Measurements from ENCODE around the gene DPH5. TPM values are rescaled to one million over a fixed set of nuclear protein-coding genes. Genes with fewer than 3 reads are reported as not detected.
"Not testable (repeated sequence)": the region's sequence is repeated elsewhere in the genome, so short reads cannot be mapped to it uniquely, and the experiment has no call there.

Gene DPH5
- polyA plus RNA-seq, 1 donor = 39.0 TPM

GRCh38 chr1:101033017-101033416, 7.4 kb upstream of the DPH5 start:
- no peak for DNase-seq
- Histone ChIP-seq H3K27ac (ENCODE audit: low read length) (no peak overlapping the region), H3K9me3 (ENCODE audit: control insufficient read depth, low read depth, low read length) (no peaks in the 10 kb centered on the region), H3K36me3 (ENCODE audit: control insufficient read depth, insufficient read depth, low read length) (no peaks in the 10 kb centered on the region), H3K4me1 (ENCODE audit: control insufficient read depth, insufficient read depth, low read length) (no peaks in the 10 kb centered on the region), H3K4me3 (ENCODE audit: low read length) (no peak overlapping the region), H3K27me3 (ENCODE audit: control insufficient read depth, insufficient read depth, low read length) (no peaks in the 10 kb centered on the region)
- WGBS (ENCODE audit: insufficient coverage, low lambda C conversion rate) = 100% methylated on average over 2 of the region's 2 CpGs

- H3K4me3 ChIP-seq (ENCODE audit: low read length); H3K36me3 ChIP-seq (ENCODE audit: control insufficient read depth, insufficient read depth, low read length); H3K9me3 ChIP-seq (ENCODE audit: control insufficient read depth, low read depth, low read length); H3K27ac ChIP-seq (ENCODE audit: low read length); DNase-seq; H3K4me1 ChIP-seq (ENCODE audit: control insufficient read depth, insufficient read depth, low read length); H3K27me3 ChIP-seq (ENCODE audit: control insufficient read depth, insufficient read depth, low read length): not testable (repeated sequence)
- no CpG with 5 or more reads among the region's 2 CpGs for WGBS (ENCODE audit: insufficient coverage, low lambda C conversion rate)
Observed at GRCh38 chr1:101032129-101032528, 6.5 kb upstream of the DPH5 start.

GRCh38 chr1:101030881-101031280, 5.3 kb upstream of the DPH5 start:
- Histone ChIP-seq H3K9me3 (ENCODE audit: control insufficient read depth, low read depth, low read length) (no peaks in the 10 kb centered on the region), H3K36me3 (ENCODE audit: control insufficient read depth, insufficient read depth, low read length) (no peaks in the 10 kb centered on the region), H3K4me1 (ENCODE audit: control insufficient read depth, insufficient read depth, low read length) (no peaks in the 10 kb centered on the region), H3K4me3 (ENCODE audit: low read length) (no peak overlapping the region), H3K27me3 (ENCODE audit: control insufficient read depth, insufficient read depth, low read length) (no peaks in the 10 kb centered on the region), H3K27ac (ENCODE audit: low read length) (no peak overlapping the region)
- DNase-seq = no peak
- 100% methylated on average over 2 of the region's 4 CpGs for WGBS (ENCODE audit: insufficient coverage, low lambda C conversion rate)

GRCh38 chr1:101029184-101029583, 3.6 kb upstream of the DPH5 start:
- Histone ChIP-seq H3K4me1 (ENCODE audit: control insufficient read depth, insufficient read depth, low read length) (no peaks in the 10 kb centered on the region), H3K27me3 (ENCODE audit: control insufficient read depth, insufficient read depth, low read length) (no peaks in the 10 kb centered on the region), H3K4me3 (ENCODE audit: low read length) (no peak overlapping the region), H3K36me3 (ENCODE audit: control insufficient read depth, insufficient read depth, low read length) (no peaks in the 10 kb centered on the region), H3K27ac (ENCODE audit: low read length) (no peak overlapping the region), H3K9me3 (ENCODE audit: control insufficient read depth, low read depth, low read length) (no peaks in the 10 kb centered on the region)
- no CpG with 5 or more reads among the region's 1 CpG for WGBS (ENCODE audit: insufficient coverage, low lambda C conversion rate)
- DNase-seq = no peak

- no peaks in the 10 kb centered on the region for H3K9me3 ChIP-seq (ENCODE audit: control insufficient read depth, low read depth, low read length)
- H3K4me3 ChIP-seq (ENCODE audit: low read length) = no peak overlapping the region
- H3K27ac ChIP-seq (ENCODE audit: low read length) = no peak overlapping the region
- no peaks in the 10 kb centered on the region for H3K36me3 ChIP-seq (ENCODE audit: control insufficient read depth, insufficient read depth, low read length)
- no peak for DNase-seq
- no peaks in the 10 kb centered on the region for H3K4me1 ChIP-seq (ENCODE audit: control insufficient read depth, insufficient read depth, low read length)
- H3K27me3 ChIP-seq (ENCODE audit: control insufficient read depth, insufficient read depth, low read length) = no peaks in the 10 kb centered on the region
- 70% methylated on average over 2 of the region's 2 CpGs for WGBS (ENCODE audit: insufficient coverage, low lambda C conversion rate)
Observed at GRCh38 chr1:101028466-101028865, 2.9 kb upstream of the DPH5 start.

GRCh38 chr1:101027194-101027772, 1.7 kb upstream of the DPH5 start:
- Histone ChIP-seq H3K36me3 (ENCODE audit: control insufficient read depth, insufficient read depth, low read length) (no peaks in the 10 kb centered on the region), H3K4me1 (ENCODE audit: control insufficient read depth, insufficient read depth, low read length) (no peaks in the 10 kb centered on the region), H3K4me3 (ENCODE audit: low read length) (no peak overlapping the region), H3K9me3 (ENCODE audit: control insufficient read depth, low read depth, low read length) (no peaks in the 10 kb centered on the region), H3K27me3 (ENCODE audit: control insufficient read depth, insufficient read depth, low read length) (no peaks in the 10 kb centered on the region), H3K27ac (ENCODE audit: low read length) (no peak overlapping the region)
- 80% methylated on average over 2 of the region's 6 CpGs for WGBS (ENCODE audit: insufficient coverage, low lambda C conversion rate)
- DNase-seq = no peak

GRCh38 chr1:101026430-101026788, 825 bp upstream of the DPH5 start:
- no peak for DNase-seq
- H3K4me3 ChIP-seq (ENCODE audit: low read length) = peak overlapping the region; percentile 71
- no peaks in the 10 kb centered on the region for H3K4me1 ChIP-seq (ENCODE audit: control insufficient read depth, insufficient read depth, low read length)
- no peaks in the 10 kb centered on the region for H3K36me3 ChIP-seq (ENCODE audit: control insufficient read depth, insufficient read depth, low read length)
- no peaks in the 10 kb centered on the region for H3K9me3 ChIP-seq (ENCODE audit: control insufficient read depth, low read depth, low read length)
- WGBS (ENCODE audit: insufficient coverage, low lambda C conversion rate) = 10% methylated on average over 3 of the region's 5 CpGs
- peak overlapping the region; percentile 76 for H3K27ac ChIP-seq (ENCODE audit: low read length)
- no peaks in the 10 kb centered on the region for H3K27me3 ChIP-seq (ENCODE audit: control insufficient read depth, insufficient read depth, low read length)

- H3K4me1 ChIP-seq (ENCODE audit: control insufficient read depth, insufficient read depth, low read length) = no peaks in the 10 kb centered on the region
- H3K4me3 ChIP-seq (ENCODE audit: low read length) = peak overlapping the region; percentile 71
- H3K27me3 ChIP-seq (ENCODE audit: control insufficient read depth, insufficient read depth, low read length) = no peaks in the 10 kb centered on the region
- 0% methylated on average over 1 of the region's 9 CpGs for WGBS (ENCODE audit: insufficient coverage, low lambda C conversion rate)
- peak overlapping the region; percentile 76 for H3K27ac ChIP-seq (ENCODE audit: low read length)
- no peaks in the 10 kb centered on the region for H3K36me3 ChIP-seq (ENCODE audit: control insufficient read depth, insufficient read depth, low read length)
- DNase-seq = no peak
- no peaks in the 10 kb centered on the region for H3K9me3 ChIP-seq (ENCODE audit: control insufficient read depth, low read depth, low read length)
Observed at GRCh38 chr1:101025283-101025656, 314 bp downstream of the DPH5 start.

GRCh38 chr1:101022294-101022693, 3.3 kb downstream of the DPH5 start:
- Histone ChIP-seq H3K4me1 (ENCODE audit: control insufficient read depth, insufficient read depth, low read length) (no peaks in the 10 kb centered on the region), H3K36me3 (ENCODE audit: control insufficient read depth, insufficient read depth, low read length) (no peaks in the 10 kb centered on the region), H3K27me3 (ENCODE audit: control insufficient read depth, insufficient read depth, low read length) (no peaks in the 10 kb centered on the region), H3K27ac (ENCODE audit: low read length) (no peak overlapping the region), H3K9me3 (ENCODE audit: control insufficient read depth, low read depth, low read length) (no peaks in the 10 kb centered on the region), H3K4me3 (ENCODE audit: low read length) (no peak overlapping the region)
- no peak for DNase-seq
- WGBS (ENCODE audit: insufficient coverage, low lambda C conversion rate) = 75% methylated on average over 3 of the region's 3 CpGs

GRCh38 chr1:101017448-101017847, 8.1 kb downstream of the DPH5 start:
- Histone ChIP-seq H3K9me3 (ENCODE audit: control insufficient read depth, low read depth, low read length) (no peaks in the 10 kb centered on the region), H3K4me3 (ENCODE audit: low read length) (no peak overlapping the region), H3K4me1 (ENCODE audit: control insufficient read depth, insufficient read depth, low read length) (no peaks in the 10 kb centered on the region), H3K36me3 (ENCODE audit: control insufficient read depth, insufficient read depth, low read length) (no peaks in the 10 kb centered on the region), H3K27me3 (ENCODE audit: control insufficient read depth, insufficient read depth, low read length) (no peaks in the 10 kb centered on the region), H3K27ac (ENCODE audit: low read length) (no peak overlapping the region)
- DNase-seq = no peak
- WGBS (ENCODE audit: insufficient coverage, low lambda C conversion rate) = 100% methylated on average over 1 of the region's 1 CpG

GRCh38 chr1:101013776-101014175, 11.8 kb downstream of the DPH5 start:
- Histone ChIP-seq H3K36me3 (ENCODE audit: control insufficient read depth, insufficient read depth, low read length) (peaks cover 3% of the 10 kb centered on the region), H3K4me3 (ENCODE audit: low read length) (no peak overlapping the region), H3K27me3 (ENCODE audit: control insufficient read depth, insufficient read depth, low read length) (no peaks in the 10 kb centered on the region), H3K9me3 (ENCODE audit: control insufficient read depth, low read depth, low read length) (no peaks in the 10 kb centered on the region), H3K27ac (ENCODE audit: low read length) (no peak overlapping the region), H3K4me1 (ENCODE audit: control insufficient read depth, insufficient read depth, low read length) (no peaks in the 10 kb centered on the region)
- DNase-seq = no peak
- WGBS (ENCODE audit: insufficient coverage, low lambda C conversion rate) = no CpG with 5 or more reads among the region's 1 CpG
